ENCODE results near the gene TOR1A. TPM values are rescaled to one million over a fixed set of nuclear protein-coding genes. Genes with fewer than 3 reads are reported as not detected.
A peak's percentile ranks its signal among the peaks of the same experiment; 100 is the strongest.

TOR1A gene
- polyA plus RNA-seq, 1 donor (not counting 4 experiments of a cell fraction or from before 2014, with no cell fraction given): 60.6 TPM

- no peaks in the 10 kb centered on the region for H3K27me3 ChIP-seq (ENCODE audit: control insufficient read depth, extremely low read depth, insufficient read depth, low read length)
- H4K20me1 ChIP-seq (ENCODE audit: control insufficient read depth, extremely low read depth, insufficient read depth, low read length): no peaks in the 10 kb centered on the region
- DNase-seq (ENCODE audit: low read depth, low spot score) (no peak), FAIRE-seq (no peak)
- TF ChIP-seq CTCF (optimal IDR thresholded peaks at IDR 0.05 in 1 of 3, IDR thresholded peaks at IDR 0.05 in 1 of 3, conservative IDR thresholded peaks at IDR 0.05 in 1 of 3; ENCODE audit: extremely low read depth in 1 of 3, insufficient read depth in 2 of 3, low read length in 3 of 3): no peak
- no peak for TF ChIP-seq EZH2 (IDR thresholded peaks at IDR 0.05; ENCODE audit: low read length)
- peaks cover 3% of the 10 kb centered on the region for H3K4me1 ChIP-seq (ENCODE audit: control insufficient read depth, extremely low read depth, insufficient read depth, low read length)
- H2AFZ ChIP-seq (ENCODE audit: control insufficient read depth, low read length): no peak overlapping the region
- no peak overlapping the region for H3K9ac ChIP-seq (ENCODE audit: control insufficient read depth, extremely low read depth, insufficient read depth, low read length)
- dilution Hi-C loops (cut with MboI; ENCODE audit: extremely low pct_ligation_motif_present, low sequenced_read_pairs): no loop called here
- no peaks in the 10 kb centered on the region for H3K9me3 ChIP-seq (ENCODE audit: control insufficient read depth, low read depth, low read length)
- peaks cover 15 to 19% of the 10 kb centered on the region in 2 experiments for H3K36me3 ChIP-seq (ENCODE audit: control insufficient read depth in 2 of 2, extremely low read depth in 1 of 2, insufficient read depth in 2 of 2, low read length in 2 of 2)
- no peaks in the 10 kb centered on the region for H3K9me1 ChIP-seq (ENCODE audit: control insufficient read depth, extremely low read depth, insufficient read depth, low read length)
- H3K79me2 ChIP-seq (ENCODE audit: control insufficient read depth, insufficient read depth, low read length): peaks cover 18% of the 10 kb centered on the region
- no peak overlapping the region for H3K27ac ChIP-seq (ENCODE audit: control insufficient read depth, insufficient read depth, low read length)
- no peak overlapping the region for H3K4me3 ChIP-seq (ENCODE audit: control insufficient read depth in 2 of 3, extremely low read depth in 1 of 3, insufficient read depth in 2 of 3, low read depth in 1 of 3, low read length in 3 of 3)
- no peak overlapping the region for H3K4me2 ChIP-seq (ENCODE audit: control insufficient read depth, extremely low read depth, insufficient read depth, low read depth, low read length)
Observed at GRCh38 chr9:129826344-129826743, 2.4 kb upstream of the TOR1A start.

- H3K4me1 ChIP-seq (ENCODE audit: control insufficient read depth, extremely low read depth, insufficient read depth, low read length): peaks cover 3% of the 10 kb centered on the region
- no peaks in the 10 kb centered on the region for H3K9me1 ChIP-seq (ENCODE audit: control insufficient read depth, extremely low read depth, insufficient read depth, low read length)
- dilution Hi-C loops (cut with MboI; ENCODE audit: extremely low pct_ligation_motif_present, low sequenced_read_pairs): no loop called here
- peaks cover 24% of the 10 kb centered on the region for H3K79me2 ChIP-seq (ENCODE audit: control insufficient read depth, insufficient read depth, low read length)
- no peak for TF ChIP-seq CTCF (optimal IDR thresholded peaks at IDR 0.05 in 1 of 3, IDR thresholded peaks at IDR 0.05 in 1 of 3, conservative IDR thresholded peaks at IDR 0.05 in 1 of 3; ENCODE audit: extremely low read depth in 1 of 3, insufficient read depth in 2 of 3, low read length in 3 of 3)
- no peak for TF ChIP-seq EZH2 (IDR thresholded peaks at IDR 0.05; ENCODE audit: low read length)
- DNase-seq (ENCODE audit: low read depth, low spot score): no peak
- no peaks in the 10 kb centered on the region for H3K9me3 ChIP-seq (ENCODE audit: control insufficient read depth, low read depth, low read length)
- H3K4me3 ChIP-seq (ENCODE audit: control insufficient read depth in 2 of 3, extremely low read depth in 1 of 3, insufficient read depth in 2 of 3, low read depth in 1 of 3, low read length in 3 of 3): peak overlapping the region; percentile 66 to 81 (median 71)
- no peak for FAIRE-seq
- no peak overlapping the region for H3K4me2 ChIP-seq (ENCODE audit: control insufficient read depth, extremely low read depth, insufficient read depth, low read depth, low read length)
- H3K27me3 ChIP-seq (ENCODE audit: control insufficient read depth, extremely low read depth, insufficient read depth, low read length): no peaks in the 10 kb centered on the region
- H3K27ac ChIP-seq (ENCODE audit: control insufficient read depth, insufficient read depth, low read length): no peak overlapping the region
- peaks cover 13 to 29% of the 10 kb centered on the region in 2 experiments for H3K36me3 ChIP-seq (ENCODE audit: control insufficient read depth in 2 of 2, extremely low read depth in 1 of 2, insufficient read depth in 2 of 2, low read length in 2 of 2)
- H4K20me1 ChIP-seq (ENCODE audit: control insufficient read depth, extremely low read depth, insufficient read depth, low read length): no peaks in the 10 kb centered on the region
- peak overlapping the region; percentile 69 for H2AFZ ChIP-seq (ENCODE audit: control insufficient read depth, low read length)
- peak overlapping the region; percentile 73 for H3K9ac ChIP-seq (ENCODE audit: control insufficient read depth, extremely low read depth, insufficient read depth, low read length)
Observed at GRCh38 chr9:129823542-129823934, 398 bp downstream of the TOR1A start.

Measured in keratinocyte (primary cell).